ENCODE data around the gene C11orf21. TPM values are rescaled to one million over a fixed set of nuclear protein-coding genes. Genes with fewer than 3 reads are reported as not detected.

C11orf21 gene
- polyA plus RNA-seq, 1 donor (not counting 4 experiments of a cell fraction or from before 2014, with no cell fraction given): not detected

DNA sequence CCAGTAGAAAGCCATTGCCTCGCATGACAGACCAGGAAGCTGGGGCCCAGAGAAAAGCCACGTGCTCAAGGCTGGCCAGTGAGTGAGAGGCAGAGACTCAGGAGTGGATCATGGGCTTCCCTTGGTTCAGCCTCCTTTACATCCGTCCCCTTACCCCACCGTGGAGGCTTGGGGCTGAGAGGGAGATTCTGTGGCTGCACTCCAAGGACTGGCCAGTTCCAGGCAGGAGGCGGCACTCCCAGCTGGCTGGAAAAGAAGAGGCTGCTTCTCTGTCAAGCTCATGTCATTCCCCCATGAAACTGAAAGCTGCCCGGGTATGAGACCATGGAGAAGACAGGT lies 24.7 kb downstream of the C11orf21 start:
- dilution Hi-C loops (cut with MboI; ENCODE audit: extremely low pct_ligation_motif_present, low sequenced_read_pairs): no loop called here
- Histone ChIP-seq H3K9me3 (ENCODE audit: control insufficient read depth, low read depth, low read length) (no peaks in the 10 kb centered on the region), H3K4me2 (ENCODE audit: control insufficient read depth, extremely low read depth, insufficient read depth, low read depth, low read length) (no peak overlapping the region), H3K9ac (ENCODE audit: control insufficient read depth, extremely low read depth, insufficient read depth, low read length) (no peak overlapping the region), H3K27ac (ENCODE audit: control insufficient read depth, insufficient read depth, low read length) (no peak overlapping the region), H3K27me3 (ENCODE audit: control insufficient read depth, extremely low read depth, insufficient read depth, low read length) (peaks cover 36% of the 10 kb centered on the region), H3K4me1 (ENCODE audit: control insufficient read depth, extremely low read depth, insufficient read depth, low read length) (no peaks in the 10 kb centered on the region), H3K9me1 (ENCODE audit: control insufficient read depth, extremely low read depth, insufficient read depth, low read length) (no peaks in the 10 kb centered on the region), H3K4me3 (ENCODE audit: control insufficient read depth in 2 of 3, extremely low read depth in 1 of 3, insufficient read depth in 2 of 3, low read depth in 1 of 3, low read length in 3 of 3) (no peak overlapping the region), H3K79me2 (ENCODE audit: control insufficient read depth, insufficient read depth, low read length) (no peaks in the 10 kb centered on the region), H2AFZ (ENCODE audit: control insufficient read depth, low read length) (no peak overlapping the region), H3K36me3 (ENCODE audit: control insufficient read depth in 2 of 2, extremely low read depth in 1 of 2, insufficient read depth in 2 of 2, low read length in 2 of 2) (no peaks in the 10 kb centered on the region), H4K20me1 (ENCODE audit: control insufficient read depth, extremely low read depth, insufficient read depth, low read length) (no peaks in the 10 kb centered on the region)
- FAIRE-seq (no peak), DNase-seq (ENCODE audit: low read depth, low spot score) (no peak)
- no peak for TF ChIP-seq EZH2 (IDR thresholded peaks at IDR 0.05; ENCODE audit: low read length)
- TF ChIP-seq, protein P1, sequence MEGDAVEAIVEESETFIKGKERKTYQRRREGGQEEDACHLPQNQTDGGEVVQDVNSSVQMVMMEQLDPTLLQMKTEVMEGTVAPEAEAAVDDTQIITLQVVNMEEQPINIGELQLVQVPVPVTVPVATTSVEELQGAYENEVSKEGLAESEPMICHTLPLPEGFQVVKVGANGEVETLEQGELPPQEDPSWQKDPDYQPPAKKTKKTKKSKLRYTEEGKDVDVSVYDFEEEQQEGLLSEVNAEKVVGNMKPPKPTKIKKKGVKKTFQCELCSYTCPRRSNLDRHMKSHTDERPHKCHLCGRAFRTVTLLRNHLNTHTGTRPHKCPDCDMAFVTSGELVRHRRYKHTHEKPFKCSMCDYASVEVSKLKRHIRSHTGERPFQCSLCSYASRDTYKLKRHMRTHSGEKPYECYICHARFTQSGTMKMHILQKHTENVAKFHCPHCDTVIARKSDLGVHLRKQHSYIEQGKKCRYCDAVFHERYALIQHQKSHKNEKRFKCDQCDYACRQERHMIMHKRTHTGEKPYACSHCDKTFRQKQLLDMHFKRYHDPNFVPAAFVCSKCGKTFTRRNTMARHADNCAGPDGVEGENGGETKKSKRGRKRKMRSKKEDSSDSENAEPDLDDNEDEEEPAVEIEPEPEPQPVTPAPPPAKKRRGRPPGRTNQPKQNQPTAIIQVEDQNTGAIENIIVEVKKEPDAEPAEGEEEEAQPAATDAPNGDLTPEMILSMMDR (optimal IDR thresholded peaks at IDR 0.05 in 1 of 3, IDR thresholded peaks at IDR 0.05 in 1 of 3, conservative IDR thresholded peaks at IDR 0.05 in 1 of 3; ENCODE audit: extremely low read depth in 1 of 3, insufficient read depth in 2 of 3, low read length in 3 of 3): no peak

DNA sequence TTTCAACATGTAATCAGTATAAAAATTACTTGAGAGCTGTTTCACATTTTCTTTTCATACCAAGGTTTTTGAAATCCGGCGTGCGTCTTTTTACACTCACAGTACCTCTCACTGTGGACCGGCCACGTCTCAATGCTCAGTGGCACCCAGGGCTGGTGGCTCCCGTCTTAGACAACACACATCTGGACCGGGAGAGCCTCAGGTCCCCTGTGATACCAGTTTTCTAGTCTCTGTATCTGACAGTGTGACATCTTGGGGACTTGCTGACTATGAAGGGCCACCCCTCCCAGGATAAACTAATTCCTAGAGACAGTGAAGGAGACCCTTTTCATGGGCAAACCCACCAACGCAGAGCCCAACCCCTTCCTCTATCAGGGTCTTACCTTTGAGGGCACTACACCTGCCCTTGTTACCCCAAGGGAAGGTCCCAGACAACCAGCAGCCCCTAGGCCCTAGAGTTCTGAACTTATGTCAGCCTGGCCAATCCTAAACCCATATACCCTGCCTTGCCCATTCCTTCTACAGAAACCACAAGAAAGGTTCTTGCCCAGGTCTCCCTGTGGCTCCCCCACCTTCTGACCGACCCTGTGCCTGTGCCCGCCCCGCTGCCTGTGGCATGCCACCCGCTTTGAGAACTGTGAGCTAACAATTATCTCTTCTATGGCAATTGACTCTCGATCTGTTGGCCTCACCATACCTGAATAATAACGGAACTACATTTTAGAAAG lies 25.3 kb downstream of the C11orf21 start:
- Histone ChIP-seq H3K36me3 (ENCODE audit: control insufficient read depth in 2 of 2, extremely low read depth in 1 of 2, insufficient read depth in 2 of 2, low read length in 2 of 2) (no peaks in the 10 kb centered on the region), H3K4me1 (ENCODE audit: control insufficient read depth, extremely low read depth, insufficient read depth, low read length) (no peaks in the 10 kb centered on the region), H3K4me3 (ENCODE audit: control insufficient read depth in 2 of 3, extremely low read depth in 1 of 3, insufficient read depth in 2 of 3, low read depth in 1 of 3, low read length in 3 of 3) (no peak overlapping the region), H3K9me3 (ENCODE audit: control insufficient read depth, low read depth, low read length) (no peaks in the 10 kb centered on the region), H3K9ac (ENCODE audit: control insufficient read depth, extremely low read depth, insufficient read depth, low read length) (no peak overlapping the region), H3K27ac (ENCODE audit: control insufficient read depth, insufficient read depth, low read length) (no peak overlapping the region), H3K27me3 (ENCODE audit: control insufficient read depth, extremely low read depth, insufficient read depth, low read length) (peaks cover 42% of the 10 kb centered on the region), H3K9me1 (ENCODE audit: control insufficient read depth, extremely low read depth, insufficient read depth, low read length) (no peaks in the 10 kb centered on the region), H3K79me2 (ENCODE audit: control insufficient read depth, insufficient read depth, low read length) (no peaks in the 10 kb centered on the region), H3K4me2 (ENCODE audit: control insufficient read depth, extremely low read depth, insufficient read depth, low read depth, low read length) (no peak overlapping the region), H2AFZ (ENCODE audit: control insufficient read depth, low read length) (no peak overlapping the region), H4K20me1 (ENCODE audit: control insufficient read depth, extremely low read depth, insufficient read depth, low read length) (no peaks in the 10 kb centered on the region)
- dilution Hi-C loops (cut with MboI; ENCODE audit: extremely low pct_ligation_motif_present, low sequenced_read_pairs): no loop called here
- DNase-seq (ENCODE audit: low read depth, low spot score) (no peak), FAIRE-seq (no peak)
- no peak for TF ChIP-seq EZH2 (IDR thresholded peaks at IDR 0.05; ENCODE audit: low read length)
- TF ChIP-seq, protein P1 (optimal IDR thresholded peaks at IDR 0.05 in 1 of 3, IDR thresholded peaks at IDR 0.05 in 1 of 3, conservative IDR thresholded peaks at IDR 0.05 in 1 of 3; ENCODE audit: extremely low read depth in 1 of 3, insufficient read depth in 2 of 3, low read length in 3 of 3): no peak
